GM12878 (cell line): ENCODE measurements around the gene CAP2. TPM values are rescaled to one million over a fixed set of nuclear protein-coding genes. Genes with fewer than 3 reads are reported as not detected.

Experiments
- ATAC-seq: fragments of 200-7000 bp; cut with Tn5 transposase; 3 replicates; pipeline ENCODE4 v1.9.1; 2020; ENCODE audit warnings: mild to moderate bottlenecking, moderate library complexity
- BruUV-seq: library from RNA; stranded (reverse); fragments of 400-500 nt; replicated peaks from 2 replicates; lab custom pipeline; 2021; lab: Mats Ljungman, UMichigan
- CTCF ChIA-PET: fragments of 300-600 bp; sonication (Branson Sonifier 250); formaldehyde crosslinking; extraction: SDS; loops from one replicate; lab custom pipeline; 2021; ENCODE audit warnings: inconsistent platforms; lab: Yijun Ruan, JAX
- POLR2A ChIA-PET: fragments of 350-600 bp; formaldehyde crosslinking; extraction: SDS; loops from one replicate; lab custom pipeline; 2021; ENCODE audit warnings: inconsistent platforms; lab: Charles Lee
- RAD21 ChIA-PET: fragments of 300-600 bp; sonication (Branson Sonifier 250); formaldehyde crosslinking; loops from one replicate; lab custom pipeline; 2023; ENCODE audit warnings: antibody characterized with exemption; ENCODE audit not compliant: unreplicated experiment; lab: Charles Lee
- SMC1A ChIA-PET: fragments of 300-600 bp; sonication (Branson Sonifier 250); formaldehyde crosslinking; loops from one replicate; lab custom pipeline; 2023; ENCODE audit not compliant: unreplicated experiment, uncharacterized antibody; lab: Charles Lee
- DNase-seq: peaks from one replicate; pipeline ENCODE4 v3.0.0-alpha.2; 2011; ENCODE audit warnings: low read depth, low spot score
- FAIRE-seq: peaks from 3 replicates; lab custom pipeline; 2011; peaks lifted over from hg19 to GRCh38; lab: Jason Lieb, UNC
- H2AFZ ChIP-seq: 2 replicates; pipeline ENCODE4 v1.6.0; 2011; ENCODE audit warnings: low read depth, low read length, control low read depth; ENCODE audit not compliant: control insufficient read depth
- H3K27ac ChIP-seq: 2 replicates; pipeline ENCODE4 v1.5.1; 2011; ENCODE audit warnings: control low read depth; ENCODE audit not compliant: control insufficient read depth, insufficient read depth
- H3K27me3 ChIP-seq, 2 experiments: replicated peaks in 1 of 2; 2 replicates each; pipeline versions ENCODE4 v1.6.0 to v1.6.1; 2011; ENCODE audit warnings: low read length in 1 of 2; ENCODE audit not compliant: control insufficient read depth in 2 of 2, insufficient read depth in 2 of 2
- H3K36me3 ChIP-seq, 2 experiments: 2 replicates each; pipeline ENCODE4 v1.5.1; 2011; ENCODE audit warnings: low read length in 1 of 2; ENCODE audit not compliant: control insufficient read depth in 2 of 2, insufficient read depth in 2 of 2
- H3K4me1 ChIP-seq: 2 replicates; pipeline ENCODE4 v1.6.1; 2011; ENCODE audit warnings: mild to moderate bottlenecking, low read length, moderate library complexity, mixed read lengths; ENCODE audit not compliant: control insufficient read depth, insufficient read depth
- H3K4me2 ChIP-seq: 2 replicates; pipeline ENCODE4 v1.6.0; 2011; ENCODE audit warnings: control low read depth; ENCODE audit not compliant: control insufficient read depth, insufficient read depth
- H3K4me3 ChIP-seq: fragments of 200-600 bp; sonication (generic); 2 replicates; pipeline ENCODE4 v1.5.1; 2016
- H3K79me2 ChIP-seq: 2 replicates; pipeline ENCODE4 v1.6.0; 2011; ENCODE audit warnings: low read length; ENCODE audit not compliant: control insufficient read depth, insufficient read depth
- H3K9ac ChIP-seq: 2 replicates; pipeline ENCODE4 v1.8.0; 2011; ENCODE audit warnings: low read length, control low read depth, mixed read lengths; ENCODE audit not compliant: control insufficient read depth, insufficient read depth
- H3K9me3 ChIP-seq: replicated peaks from 3 replicates; pipeline ENCODE4 v1.5.1; 2011; ENCODE audit warnings: mild to moderate bottlenecking, low read length; ENCODE audit not compliant: control insufficient read depth, insufficient read depth
- H4K20me1 ChIP-seq: 2 replicates; pipeline ENCODE4 v1.6.0; 2011; ENCODE audit not compliant: control insufficient read depth, insufficient read depth
- BCL3 ChIP-seq: IDR thresholded peaks from 2 replicates; pipeline ENCODE4 v1.6.1; 2011; ENCODE audit warnings: borderline replicate concordance, low read depth, mild to moderate bottlenecking, moderate library complexity, low read length; ENCODE audit not compliant: insufficient read depth, poor library complexity, severe bottlenecking
- CHD4 ChIP-seq: fragments of 200-600 bp; sonication (generic); IDR thresholded peaks from 2 replicates; pipeline ENCODE4 v1.6.1; 2016; ENCODE audit warnings: mild to moderate bottlenecking
- GABPA ChIP-seq: IDR thresholded peaks from 2 replicates; pipeline ENCODE4 v1.6.1; 2014; ENCODE audit warnings: antibody characterized with exemption, low read depth, mild to moderate bottlenecking, inconsistent platforms
- GATAD2B ChIP-seq: fragments of 450-650 bp; conservative IDR thresholded peaks from 2 replicates; pipeline ENCODE4 v1.6.1; 2017; ENCODE audit warnings: low read depth, mild to moderate bottlenecking, moderate library complexity
- JUND ChIP-seq: IDR thresholded peaks from 2 replicates; pipeline ENCODE4 v1.6.1; 2012; ENCODE audit warnings: low read depth, mild to moderate bottlenecking, low read length, improper control_type of control experiment, moderate library complexity
- STAT1 ChIP-seq: fragments of 450-650 bp; conservative IDR thresholded peaks from 2 replicates; pipeline ENCODE4 v1.6.1; 2014; ENCODE audit warnings: antibody characterized with exemption, mild to moderate bottlenecking
- SUPT20H ChIP-seq: IDR thresholded peaks from 2 replicates; pipeline ENCODE4 v1.6.1; 2011; ENCODE audit warnings: low read depth, mild to moderate bottlenecking, low read length, moderate library complexity, borderline replicate concordance; ENCODE audit not compliant: control insufficient read depth
- TCF3 ChIP-seq: IDR thresholded peaks from 2 replicates; pipeline ENCODE4 v1.6.1; 2012; ENCODE audit warnings: low read depth, mild to moderate bottlenecking, low read length, borderline replicate concordance; ENCODE audit not compliant: insufficient read depth
- ZBTB40 ChIP-seq: fragments of 450-650 bp; IDR thresholded peaks from 2 replicates; pipeline ENCODE4 v1.6.1; 2016; ENCODE audit warnings: mild to moderate bottlenecking, moderate library complexity, borderline replicate concordance
- ZNF217 ChIP-seq: fragments of 450-650 bp; IDR thresholded peaks from 2 replicates; pipeline ENCODE4 v1.6.1; 2017; ENCODE audit warnings: antibody characterized with exemption, mild to moderate bottlenecking
- ZNF24 ChIP-seq: fragments of 450-650 bp; IDR thresholded peaks from 2 replicates; pipeline ENCODE4 v1.6.1; 2017; ENCODE audit warnings: antibody characterized with exemption, mild to moderate bottlenecking
- ZNF622 ChIP-seq: fragments of 450-650 bp; IDR thresholded peaks from 2 replicates; pipeline ENCODE4 v1.6.1; 2017; ENCODE audit warnings: mild to moderate bottlenecking, inconsistent platforms
- WGBS: methylation state at CpG from one replicate; pipeline ENCODE4 v1.1.6; 2016; ENCODE audit warnings: low lambda C conversion rate; ENCODE audit not compliant: insufficient replicate concordance, insufficient coverage; ENCODE audit errors: missing lambda C conversion rate; 5-methylcytosine and 5-hydroxymethylcytosine counted together
- in situ Hi-C: fragments of 300-500 bp; cut with MboI; formaldehyde crosslinking; loops from 9 replicates; pipeline ENCODE4 v1.14.3; 2018; ENCODE audit warnings: mixed read lengths
- intact Hi-C: fragments of 100-400 bp; cut with micrococcal nuclease; formaldehyde crosslinking; loops from one replicate; pipeline ENCODE4 v1.14.2; 2022; ENCODE audit not compliant: unreplicated experiment
- polyA plus RNA-seq, 11 experiments: library from polyadenylated mRNA; depleted of rRNA in 4 of 11; unstranded in 6 of 11; stranded (reverse) in 5 of 11; fragments of >200 nt; fragmentation: Nextera tagmentation in 4 of 11; fragmentation: Illumina TruSeq in 1 of 11; extraction: Ambion mirVana in 4 of 11; extraction: Trizol in 1 of 11; gene quantifications; 1 replicate in 1 of 11; 2 replicates in 10 of 11; pipeline versions ENCODE4 v1.2.1 to v1.2.3, GENCODE V29; 2011 to 2016; ENCODE audit warnings: inconsistent platforms in 2 of 11, missing spikeins in 2 of 11, low read depth in 1 of 11
- total RNA-seq, 4 experiments: library from RNA; depleted of rRNA in 3 of 4; stranded (reverse); fragments of >200 nt in 3 of 4; fragmentation: Illumina TruSeq in 1 of 4; extraction: Trizol in 1 of 4; gene quantifications; 2 replicates each; pipeline versions ENCODE4 v1.2.1 to v1.2.3, GENCODE V29; 2013 to 2021

CAP2 gene
- total and polyA plus RNA-seq, 10 of the 15 experiments (the other 5 are each of a cell fraction or from before 2014, with no cell fraction given): 0.10 to 2.0 (median 0.15) TPM; not detected in 7

GRCh38 chr6:17480476-17480875, 87.1 kb downstream of the CAP2 start:
- intact Hi-C loops: no loop called here

GRCh38 chr6:17482711-17483110, 89.3 kb downstream of the CAP2 start:
- H3K36me3 ChIP-seq: no peaks in the 10 kb centered on the region
- H3K4me2 ChIP-seq: no peak overlapping the region
- H3K9me3 ChIP-seq: no peaks in the 10 kb centered on the region
- 43% methylated on average over 7 of the region's 7 CpGs for WGBS
- no peak for DNase-seq
- FAIRE-seq: no peak
- no peaks in the 10 kb centered on the region for H3K79me2 ChIP-seq
- intact Hi-C loops (no loop called here), in situ Hi-C loops (no loop called here)
- ChIA-PET SMC1A (no interaction called here), POLR2A (no interaction called here), RAD21 (no interaction called here), CTCF (interaction anchor here (1.4 kb wide), 1 partner anchor 23 kb away, joined by 4 read pairs; no protein-coding TSS in a partner anchor)
- no peak overlapping the region for H3K4me3 ChIP-seq
- no peaks in the 10 kb centered on the region for H4K20me1 ChIP-seq
- no peak overlapping the region for H3K27ac ChIP-seq
- no peak overlapping the region for H3K9ac ChIP-seq
- no peaks in the 10 kb centered on the region for H3K4me1 ChIP-seq
- no peak for ATAC-seq
- H2AFZ ChIP-seq: no peak overlapping the region
- H3K27me3 ChIP-seq: no peaks in the 10 kb centered on the region
- BruUV-seq: no TSS peak
- TF ChIP-seq ZNF217 (no peak), ZNF622 (no peak), GABPA (no peak), SUPT20H (no peak), JUND (no peak), ZBTB40 (no peak), GATAD2B (no peak), ZNF24 (no peak), STAT1 (no peak)

More at GRCh38 chr6:17480476-17480875, 87.1 kb downstream of the CAP2 start:
- ChIA-PET CTCF (interaction anchor here (1.0 kb wide), 1 partner anchor 10 kb away, joined by 3 read pairs; no protein-coding TSS in a partner anchor), POLR2A (interaction anchor here (0.7 kb wide), 1 partner anchor 25 kb away, joined by 6 read pairs; no protein-coding TSS in a partner anchor), RAD21 (no interaction called here), SMC1A (interaction anchor here (1.0 to 1.7 kb wide), 5 partner anchors 8 to 33 kb away, joined by 3 to 5 read pairs (median 3); no protein-coding TSS in a partner anchor)
- DNase-seq (no peak), FAIRE-seq (no peak), ATAC-seq (no peak)
- Histone ChIP-seq H4K20me1 (no peaks in the 10 kb centered on the region), H3K27ac (no peak overlapping the region), H3K4me3 (no peak overlapping the region), H3K79me2 (no peaks in the 10 kb centered on the region), H3K4me1 (no peaks in the 10 kb centered on the region), H2AFZ (no peak overlapping the region), H3K9me3 (no peaks in the 10 kb centered on the region), H3K4me2 (no peak overlapping the region), H3K36me3 (no peaks in the 10 kb centered on the region), H3K27me3 (no peaks in the 10 kb centered on the region), H3K9ac (no peak overlapping the region)
- in situ Hi-C loops: no loop called here
- no TSS peak for BruUV-seq
- TF ChIP-seq TCF3 (no peak), CHD4 (no peak), BCL3 (no peak)
- WGBS: 78% methylated on average over 3 of the region's 4 CpGs
